H9 (cell line): Measurements from ENCODE around the gene SWSAP1. TPM values are rescaled to one million over a fixed set of nuclear protein-coding genes. Genes with fewer than 3 reads are reported as not detected.
A peak's percentile ranks its signal among the peaks of the same experiment; 100 is the strongest.

Source experiments
- DNase-seq: peaks from one replicate; pipeline ENCODE4 v3.0.0-alpha.2; 2017
- H2AFZ ChIP-seq: one replicate; pipeline ENCODE4 v1.6.1; 2013; ENCODE audit warnings: mild to moderate bottlenecking, low read length, control low read depth, moderate library complexity
- H2AK5ac ChIP-seq: 2 replicates; pipeline ENCODE4 v1.6.1; 2013; ENCODE audit warnings: low read length, control low read depth, mixed read lengths; ENCODE audit not compliant: insufficient read length
- H2BK120ac ChIP-seq: one replicate; pipeline ENCODE4 v1.6.1; 2013; ENCODE audit warnings: low read depth, mild to moderate bottlenecking, low read length, control low read depth, inconsistent platforms; ENCODE audit not compliant: poor library complexity, severe bottlenecking
- H2BK12ac ChIP-seq: 2 replicates; pipeline ENCODE4 v1.6.1; 2013; ENCODE audit warnings: low read length, control low read depth, mixed read lengths, low read depth; ENCODE audit not compliant: insufficient read length
- H2BK15ac ChIP-seq: 2 replicates; pipeline ENCODE4 v1.6.1; 2013; ENCODE audit warnings: low read depth, low read length, control low read depth
- H2BK20ac ChIP-seq: one replicate; pipeline ENCODE4 v1.6.1; 2013; ENCODE audit warnings: low read depth, mild to moderate bottlenecking, low read length, control low read depth, inconsistent platforms; ENCODE audit not compliant: poor library complexity, severe bottlenecking
- H2BK5ac ChIP-seq: 2 replicates; pipeline ENCODE4 v1.6.1; 2013; ENCODE audit warnings: low read length, control low read depth, mixed read lengths; ENCODE audit not compliant: insufficient read length
- H3K14ac ChIP-seq: 2 replicates; pipeline ENCODE4 v1.6.1; 2013; ENCODE audit warnings: low read length, control low read depth; ENCODE audit not compliant: insufficient read depth
- H3K18ac ChIP-seq: 2 replicates; pipeline ENCODE4 v1.6.1; 2013; ENCODE audit warnings: low read depth, mild to moderate bottlenecking, mixed read lengths, low read length, control low read depth; ENCODE audit not compliant: insufficient read length
- H3K23ac ChIP-seq: 2 replicates; pipeline ENCODE4 v1.6.1; 2013; ENCODE audit warnings: low read length, control low read depth, mixed read lengths, low read depth; ENCODE audit not compliant: insufficient read length
- H3K23me2 ChIP-seq: 2 replicates; pipeline ENCODE4 v1.6.1; 2013; ENCODE audit warnings: low read depth, mild to moderate bottlenecking, mixed read lengths, low read length, control low read depth; ENCODE audit not compliant: insufficient read length, poor library complexity, severe bottlenecking
- H3K27ac ChIP-seq: 2 replicates; pipeline ENCODE4 v1.5.1; 2013; ENCODE audit warnings: low read length, control low read depth, mixed read lengths, low read depth; ENCODE audit not compliant: insufficient read length
- H3K27me3 ChIP-seq: 2 replicates; pipeline ENCODE4 v1.6.1; 2013; ENCODE audit warnings: low read length, control low read depth, inconsistent platforms; ENCODE audit not compliant: insufficient read depth
- H3K4ac ChIP-seq: 2 replicates; pipeline ENCODE4 v1.6.1; 2013; ENCODE audit warnings: low read depth, mild to moderate bottlenecking, control low read depth, inconsistent platforms, low read length, moderate library complexity
- H3K4me1 ChIP-seq: 2 replicates; pipeline ENCODE4 v1.6.1; 2013; ENCODE audit warnings: low read length, control low read depth, inconsistent platforms; ENCODE audit not compliant: insufficient read depth
- H3K4me2 ChIP-seq: 2 replicates; pipeline ENCODE4 v1.6.1; 2013; ENCODE audit warnings: low read length, control low read depth, mixed read lengths; ENCODE audit not compliant: insufficient read length, insufficient read depth
- H3K56ac ChIP-seq: 2 replicates; pipeline ENCODE4 v1.6.1; 2013; ENCODE audit warnings: low read depth, mild to moderate bottlenecking, mixed read lengths, low read length, control low read depth; ENCODE audit not compliant: insufficient read length
- H3K79me1 ChIP-seq: 2 replicates; pipeline ENCODE4 v1.6.1; 2013; ENCODE audit warnings: low read depth, mild to moderate bottlenecking, moderate library complexity, low read length, control low read depth, inconsistent platforms; ENCODE audit not compliant: insufficient read depth, poor library complexity, severe bottlenecking
- H3K79me2 ChIP-seq: 2 replicates; pipeline ENCODE4 v1.6.1; 2013; ENCODE audit warnings: low read length, control low read depth, inconsistent platforms; ENCODE audit not compliant: insufficient read depth
- H3K9ac ChIP-seq: 2 replicates; pipeline ENCODE4 v1.6.1; 2013; ENCODE audit warnings: low read length, control low read depth, mixed read lengths; ENCODE audit not compliant: insufficient read length; ENCODE audit errors: extremely low read depth
- H3K9me3 ChIP-seq: one replicate; pipeline ENCODE4 v1.6.1; 2013; ENCODE audit warnings: low read depth, low read length, inconsistent platforms; ENCODE audit not compliant: control insufficient read depth
- H3T11ph ChIP-seq: one replicate; pipeline ENCODE4 v1.6.1; 2013; ENCODE audit warnings: mild to moderate bottlenecking, low read length, control low read depth, inconsistent platforms
- H4K20me1 ChIP-seq: one replicate; pipeline ENCODE4 v1.6.1; 2013; ENCODE audit not compliant: control insufficient read depth, insufficient read length, insufficient read depth
- H4K5ac ChIP-seq: 2 replicates; pipeline ENCODE4 v1.6.1; 2013; ENCODE audit warnings: low read depth, mild to moderate bottlenecking, mixed read lengths, low read length, control low read depth; ENCODE audit not compliant: insufficient read length
- H4K8ac ChIP-seq: replicated peaks from 2 replicates; pipeline ENCODE4 v1.6.1; 2013; ENCODE audit warnings: low read length, control low read depth, mixed read lengths, low read depth; ENCODE audit not compliant: insufficient read length
- H4K91ac ChIP-seq: 2 replicates; pipeline ENCODE4 v1.6.1; 2013; ENCODE audit warnings: low read depth, mild to moderate bottlenecking, moderate library complexity, mixed read lengths, low read length, control low read depth; ENCODE audit not compliant: insufficient read length
- H3K27ac Mint-ChIP-seq, 3 experiments: 2 replicates in 2 of 3; 3 replicates in 1 of 3; pipeline ENCODE4 v1.8.0; 2020 to 2021; ENCODE audit warnings: mixed read lengths in 3 of 3, mild to moderate bottlenecking in 1 of 3, moderate library complexity in 1 of 3
- H3K27me3 Mint-ChIP-seq: 2 replicates; pipeline ENCODE4 v1.8.0; 2021; ENCODE audit warnings: low read depth, mild to moderate bottlenecking, moderate library complexity, mixed read lengths
- H3K36me3 Mint-ChIP-seq, 3 experiments: 2 replicates in 2 of 3; 3 replicates in 1 of 3; pipeline ENCODE4 v1.8.0; 2020 to 2021; ENCODE audit warnings: low read depth in 3 of 3, mixed read lengths in 3 of 3; ENCODE audit not compliant: insufficient read depth in 1 of 3
- H3K4me1 Mint-ChIP-seq, 2 experiments: 2 replicates each; pipeline ENCODE4 v1.8.0; 2020; ENCODE audit warnings: mixed read lengths in 2 of 2
- H3K4me3 Mint-ChIP-seq, 2 experiments: 2 replicates in 1 of 2; 3 replicates in 1 of 2; pipeline ENCODE4 v1.8.0; 2020 to 2021; ENCODE audit warnings: mild to moderate bottlenecking in 2 of 2, mixed read lengths in 2 of 2, moderate library complexity in 1 of 2
- H3K9me3 Mint-ChIP-seq, 2 experiments: 2 replicates in 1 of 2; 3 replicates in 1 of 2; pipeline ENCODE4 v1.8.0; 2020; ENCODE audit warnings: mild to moderate bottlenecking in 2 of 2, mixed read lengths in 2 of 2, moderate library complexity in 1 of 2
- WGBS: extraction: QIAGEN DNeasy Blood & Tissue Kit; methylation state at CpG from one replicate; pipeline ENCODE4 v1.1.7; 2013; ENCODE audit warnings: missing lambda C conversion rate, low lambda C conversion rate, mixed read lengths; ENCODE audit not compliant: insufficient read length; ENCODE audit errors: extremely low coverage; 5-methylcytosine and 5-hydroxymethylcytosine counted together
- total RNA-seq: library from RNA; stranded (reverse); gene quantifications from 2 replicates; pipeline ENCODE4 v1.2.1, GENCODE V29; 2021
- TF ChIP-seq, protein P1 (sequence below): fragments of 200-600 bp; sonication (generic); conservative IDR thresholded peaks from 3 replicates; pipeline ENCODE4 v1.8.0; 2021; ENCODE audit warnings: antibody characterized with exemption, mild to moderate bottlenecking

Gene SWSAP1
- total RNA-seq, 1 experiment from 2014 or later: 3.8 TPM

- no peaks in the 10 kb centered on the region for H3K9me3 ChIP-seq
- no peak overlapping the region for H3K23ac ChIP-seq
- no peak overlapping the region for H3K14ac ChIP-seq
- H3K79me1 ChIP-seq: no peaks in the 10 kb centered on the region
- H4K20me1 ChIP-seq: peaks cover 4% of the 10 kb centered on the region
- Mint-ChIP-seq H3K4me3 (peak overlapping the region; percentile 92 to 95), H3K9me3 (no peaks in the 10 kb centered on the region), H3K27ac (no peak overlapping the region; a peak in 2 of 7 replicates), H3K36me3 (peaks cover 4 to 19% (median 18%) of the 10 kb centered on the region in 3 experiments; a peak in 6 of 7 replicates), H3K27me3 (peaks cover 2% of the 10 kb centered on the region; the same call in 1 of the 2 replicates), H3K4me1 (peaks cover 15 to 36% of the 10 kb centered on the region in 2 experiments)
- peaks cover 18% of the 10 kb centered on the region for H3K23me2 ChIP-seq
- H2AFZ ChIP-seq: no peak overlapping the region
- no peak overlapping the region for H3T11ph ChIP-seq
- H3K9ac ChIP-seq: no peak overlapping the region
- no peak overlapping the region for H2AK5ac ChIP-seq
- H2BK5ac ChIP-seq: no peak overlapping the region
- H2BK12ac ChIP-seq: no peak overlapping the region
- H3K56ac ChIP-seq: no peak overlapping the region
- H3K79me2 ChIP-seq: no peaks in the 10 kb centered on the region
- no peak overlapping the region for H4K91ac ChIP-seq
- H2BK15ac ChIP-seq: no peak overlapping the region
- peak overlapping the region; percentile 71 for H3K4me2 ChIP-seq
- TF ChIP-seq, protein P1, sequence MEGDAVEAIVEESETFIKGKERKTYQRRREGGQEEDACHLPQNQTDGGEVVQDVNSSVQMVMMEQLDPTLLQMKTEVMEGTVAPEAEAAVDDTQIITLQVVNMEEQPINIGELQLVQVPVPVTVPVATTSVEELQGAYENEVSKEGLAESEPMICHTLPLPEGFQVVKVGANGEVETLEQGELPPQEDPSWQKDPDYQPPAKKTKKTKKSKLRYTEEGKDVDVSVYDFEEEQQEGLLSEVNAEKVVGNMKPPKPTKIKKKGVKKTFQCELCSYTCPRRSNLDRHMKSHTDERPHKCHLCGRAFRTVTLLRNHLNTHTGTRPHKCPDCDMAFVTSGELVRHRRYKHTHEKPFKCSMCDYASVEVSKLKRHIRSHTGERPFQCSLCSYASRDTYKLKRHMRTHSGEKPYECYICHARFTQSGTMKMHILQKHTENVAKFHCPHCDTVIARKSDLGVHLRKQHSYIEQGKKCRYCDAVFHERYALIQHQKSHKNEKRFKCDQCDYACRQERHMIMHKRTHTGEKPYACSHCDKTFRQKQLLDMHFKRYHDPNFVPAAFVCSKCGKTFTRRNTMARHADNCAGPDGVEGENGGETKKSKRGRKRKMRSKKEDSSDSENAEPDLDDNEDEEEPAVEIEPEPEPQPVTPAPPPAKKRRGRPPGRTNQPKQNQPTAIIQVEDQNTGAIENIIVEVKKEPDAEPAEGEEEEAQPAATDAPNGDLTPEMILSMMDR: no peak
- H3K4ac ChIP-seq: no peak overlapping the region
- H3K27me3 ChIP-seq: no peaks in the 10 kb centered on the region
- no peak for DNase-seq
- no peak overlapping the region for H2BK20ac ChIP-seq
- H4K8ac ChIP-seq: no peak overlapping the region
- H2BK120ac ChIP-seq: no peak overlapping the region
- no peaks in the 10 kb centered on the region for H3K4me1 ChIP-seq
- no peak overlapping the region for H3K18ac ChIP-seq
- no peak overlapping the region for H3K27ac ChIP-seq
- no CpG with 5 or more reads among the region's 7 CpGs for WGBS
- no peak overlapping the region for H4K5ac ChIP-seq
Observed at GRCh38 chr19:11379857-11380350, 5.4 kb downstream of the SWSAP1 start.
